WTC11 (cell line): Measurements from ENCODE around the gene INO80.

Experiments
- CREB1 ChIP-seq: sonication (generic); formaldehyde crosslinking; IDR thresholded peaks from 2 replicates; pipeline ENCODE4 v1.8.0; 2023; ENCODE audit warnings: mild to moderate bottlenecking, missing genetic modification reagents
- ESRRA ChIP-seq: sonication (generic); formaldehyde crosslinking; IDR thresholded peaks from 2 replicates; pipeline ENCODE4 v1.8.1; 2022; ENCODE audit warnings: mild to moderate bottlenecking, missing genetic modification reagents, borderline replicate concordance
- FOXK1 ChIP-seq: sonication (generic); formaldehyde crosslinking; IDR thresholded peaks from 2 replicates; pipeline ENCODE4 v1.8.0; 2022; ENCODE audit warnings: mild to moderate bottlenecking, moderate library complexity, missing genetic modification reagents
- IRF2 ChIP-seq: sonication (generic); formaldehyde crosslinking; IDR thresholded peaks from 2 replicates; pipeline ENCODE4 v1.8.0; 2022; ENCODE audit warnings: low read depth, missing genetic modification reagents, borderline replicate concordance
- JUN ChIP-seq: sonication (generic); formaldehyde crosslinking; IDR thresholded peaks from 2 replicates; pipeline ENCODE4 v1.8.0; 2023; ENCODE audit warnings: mild to moderate bottlenecking, missing genetic modification reagents
- TCF7 ChIP-seq: sonication (generic); formaldehyde crosslinking; IDR thresholded peaks from 2 replicates; pipeline ENCODE4 v1.8.0; 2022; ENCODE audit warnings: mild to moderate bottlenecking, low read depth, missing genetic modification reagents, moderate library complexity
- TF ChIP-seq, protein P1 (sequence below): fragments of 200-600 bp; IDR thresholded peaks from 2 replicates; pipeline ENCODE4 v1.8.0; 2022; ENCODE audit warnings: antibody characterized with exemption

DNA sequence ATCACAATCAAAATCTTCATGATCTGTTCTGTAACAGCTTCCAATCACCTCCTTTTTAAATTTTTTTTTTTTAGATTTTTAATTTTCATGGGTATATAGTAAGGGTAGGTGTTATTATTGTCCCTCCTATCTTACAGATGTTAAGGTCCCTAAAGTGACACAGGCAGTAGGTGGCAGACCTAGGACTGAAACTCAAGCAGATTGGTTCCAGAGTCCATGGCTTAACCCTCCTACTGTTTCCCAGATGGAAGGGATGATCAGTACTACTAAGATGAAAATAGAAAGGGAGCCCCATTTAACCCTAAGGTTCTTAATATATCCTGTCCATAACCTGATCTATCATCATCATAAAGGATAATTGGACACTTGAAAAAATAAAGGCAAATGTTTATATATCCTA, 105.7 kb downstream of the INO80 start:
- TF ChIP-seq, protein P1, sequence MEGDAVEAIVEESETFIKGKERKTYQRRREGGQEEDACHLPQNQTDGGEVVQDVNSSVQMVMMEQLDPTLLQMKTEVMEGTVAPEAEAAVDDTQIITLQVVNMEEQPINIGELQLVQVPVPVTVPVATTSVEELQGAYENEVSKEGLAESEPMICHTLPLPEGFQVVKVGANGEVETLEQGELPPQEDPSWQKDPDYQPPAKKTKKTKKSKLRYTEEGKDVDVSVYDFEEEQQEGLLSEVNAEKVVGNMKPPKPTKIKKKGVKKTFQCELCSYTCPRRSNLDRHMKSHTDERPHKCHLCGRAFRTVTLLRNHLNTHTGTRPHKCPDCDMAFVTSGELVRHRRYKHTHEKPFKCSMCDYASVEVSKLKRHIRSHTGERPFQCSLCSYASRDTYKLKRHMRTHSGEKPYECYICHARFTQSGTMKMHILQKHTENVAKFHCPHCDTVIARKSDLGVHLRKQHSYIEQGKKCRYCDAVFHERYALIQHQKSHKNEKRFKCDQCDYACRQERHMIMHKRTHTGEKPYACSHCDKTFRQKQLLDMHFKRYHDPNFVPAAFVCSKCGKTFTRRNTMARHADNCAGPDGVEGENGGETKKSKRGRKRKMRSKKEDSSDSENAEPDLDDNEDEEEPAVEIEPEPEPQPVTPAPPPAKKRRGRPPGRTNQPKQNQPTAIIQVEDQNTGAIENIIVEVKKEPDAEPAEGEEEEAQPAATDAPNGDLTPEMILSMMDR, result no peak
- TF ChIP-seq ESRRA (CRISPR knock-in tag) (no peak), IRF2 (CRISPR knock-in tag) (no peak), TCF7 (no peak), CREB1 (CRISPR knock-in tag) (no peak), JUN (CRISPR knock-in tag) (no peak), FOXK1 (no peak)
